Peyer's patch (tissue), 4 donors: ENCODE measurements around the gene GALNT17.

Experiments
- CTCF ChIP-seq, 6 experiments: fragments of 450-650 bp in 4 of 6; fragments of 200-600 bp in 2 of 6; sonication (generic) in 1 of 6; IDR thresholded peaks; one replicate each; pipeline ENCODE4 v1.5.1; 2017 to 2019; ENCODE audit warnings: antibody characterized with exemption in 6 of 6, mild to moderate bottlenecking in 3 of 6, moderate library complexity in 1 of 6
- POLR2A ChIP-seq, 2 donors: fragments of 450-650 bp; IDR thresholded peaks; one replicate each; pipeline ENCODE4 v1.5.1; 2017; ENCODE audit warnings: antibody characterized with exemption in 2 of 2, mild to moderate bottlenecking in 2 of 2, moderate library complexity in 2 of 2

- no peak for TF ChIP-seq CTCF (IDR thresholded peaks at IDR 0.05)
- no peak for TF ChIP-seq POLR2A (IDR thresholded peaks at IDR 0.05)
Measured at GRCh38 chr7:71132377-71133231, 660 bp downstream of the GALNT17 start.
